GM19240 (cell line): ENCODE results near the gene EGLN2.
"Not testable (repeated sequence)": the region's sequence is repeated elsewhere in the genome, so short reads cannot be mapped to it uniquely, and the experiment has no call there.

Source experiments
- DNase-seq: peaks from one replicate; pipeline ENCODE4 v3.0.0; 2011; ENCODE audit warnings: low spot score; ENCODE audit not compliant: insufficient read length

Gene EGLN2

DNA sequence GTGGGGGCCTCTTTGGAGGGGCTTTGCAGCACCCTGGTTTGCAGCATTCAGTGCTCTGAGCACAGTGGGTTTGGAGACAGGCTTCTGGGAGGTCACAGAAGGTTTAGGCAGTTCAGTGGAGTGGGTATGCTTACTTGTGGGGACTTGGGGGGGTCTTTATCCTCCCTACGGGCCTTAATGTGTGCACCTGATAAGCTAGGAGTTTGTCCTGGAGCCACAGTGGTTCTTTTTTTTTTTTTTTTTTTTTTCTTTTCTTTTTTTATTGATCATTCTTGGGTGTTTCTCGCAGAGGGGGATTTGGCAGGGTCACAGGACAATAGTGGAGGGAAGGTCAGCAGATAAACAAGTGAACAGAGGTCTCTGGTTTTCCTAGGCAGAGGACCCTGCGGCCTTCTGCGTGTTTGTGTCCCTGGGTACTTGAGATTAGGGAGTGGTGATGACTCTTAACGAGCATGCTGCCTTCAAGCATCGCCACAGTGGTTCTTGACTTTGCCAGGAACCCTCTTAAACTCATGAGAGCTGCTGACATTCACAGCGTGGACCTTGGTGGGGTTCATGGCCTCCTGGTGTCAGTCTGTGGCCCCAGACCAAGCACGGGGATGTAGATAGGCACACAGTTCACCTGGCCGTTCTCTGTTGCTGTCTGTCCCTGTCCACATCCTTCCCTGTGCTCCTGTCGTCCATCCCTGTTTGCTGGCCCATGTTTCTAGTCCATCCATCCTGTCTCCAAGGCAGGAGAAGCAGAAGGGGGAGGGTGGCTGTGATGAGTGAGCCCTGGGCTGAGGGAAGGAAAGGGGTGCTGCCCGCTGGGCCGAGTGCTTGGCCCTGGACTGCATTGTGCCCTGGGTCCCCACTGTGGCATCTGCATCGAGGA lies 2.7 kb downstream of the EGLN2 start:
- no peak for DNase-seq

DNA sequence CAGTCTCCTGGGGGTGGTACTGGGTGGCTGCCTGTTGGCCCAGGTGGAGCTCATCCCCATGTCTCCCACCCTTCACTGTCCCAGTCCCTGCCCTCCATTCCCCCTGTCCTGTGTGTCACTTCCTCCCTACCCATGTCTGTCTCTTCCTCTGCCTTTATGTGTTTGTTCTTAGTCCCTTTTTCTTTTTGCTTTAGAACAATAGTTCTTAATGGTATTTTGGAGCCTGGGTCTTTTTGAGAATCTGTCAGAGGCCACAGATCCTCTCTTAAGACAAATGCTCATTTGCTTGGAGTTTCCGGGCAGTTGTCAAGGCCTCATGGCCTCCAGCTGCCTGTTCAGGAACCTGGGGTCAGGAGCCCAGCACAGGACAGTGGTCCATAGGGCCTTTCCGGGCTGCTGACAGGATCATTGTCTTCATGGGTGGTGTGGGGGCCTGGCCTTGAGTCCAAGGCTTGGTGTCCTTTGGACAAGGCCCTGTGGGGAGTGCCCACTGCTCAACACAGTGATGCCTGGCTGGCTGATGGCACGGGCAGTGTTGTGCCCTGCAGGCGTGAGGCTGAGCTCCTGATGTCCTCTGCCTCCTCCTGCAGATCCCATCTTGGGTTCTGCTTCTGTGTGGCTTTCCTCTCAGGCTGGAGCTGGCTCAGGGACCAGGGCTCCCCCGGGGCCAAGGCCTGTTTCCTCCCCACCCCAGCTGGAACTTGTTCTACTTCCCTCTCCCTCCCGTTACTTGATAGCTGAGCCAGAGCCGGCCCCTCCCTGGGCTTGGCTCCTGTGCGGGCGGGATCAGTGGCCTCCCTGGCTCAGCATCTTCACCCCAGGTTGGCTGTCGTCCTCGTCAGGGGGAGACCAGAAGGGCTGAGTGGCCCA lies 3.5 kb downstream of the EGLN2 start:
- no peak for DNase-seq

DNA sequence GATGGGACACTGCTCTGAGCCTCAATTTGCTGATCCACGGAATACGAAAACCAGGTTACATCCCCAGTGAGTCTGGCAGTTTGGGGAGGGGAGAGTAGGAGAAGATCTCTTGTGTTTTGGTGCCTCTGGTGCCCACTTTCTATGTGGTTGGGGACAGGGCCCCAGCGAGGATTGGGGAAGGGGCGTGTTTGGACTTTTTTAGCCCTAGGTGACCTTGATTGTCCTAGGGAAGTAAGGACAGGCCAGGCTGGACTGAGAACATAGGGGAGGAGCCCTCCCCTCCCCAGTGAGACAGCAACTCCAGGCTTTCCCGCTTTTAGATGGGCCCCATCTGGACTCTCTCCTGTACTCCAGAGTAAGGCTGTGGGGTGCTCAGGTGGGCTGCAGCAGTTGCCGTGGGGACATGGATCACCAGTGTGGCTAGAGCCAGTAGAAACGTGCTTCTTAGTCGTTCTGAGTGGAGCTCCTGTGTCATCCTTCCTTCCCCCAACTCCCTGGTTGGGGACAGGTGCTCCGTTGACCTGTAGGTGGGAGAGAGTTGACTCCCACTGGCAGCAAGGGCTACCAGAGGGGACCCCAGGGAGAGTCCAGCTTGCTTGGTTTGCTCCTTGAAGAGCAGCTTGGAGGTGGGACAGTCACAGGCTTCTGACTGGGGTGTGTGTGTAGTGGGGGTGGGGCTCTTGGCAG lies 4.3 kb downstream of the EGLN2 start:
- no peak for DNase-seq

DNA sequence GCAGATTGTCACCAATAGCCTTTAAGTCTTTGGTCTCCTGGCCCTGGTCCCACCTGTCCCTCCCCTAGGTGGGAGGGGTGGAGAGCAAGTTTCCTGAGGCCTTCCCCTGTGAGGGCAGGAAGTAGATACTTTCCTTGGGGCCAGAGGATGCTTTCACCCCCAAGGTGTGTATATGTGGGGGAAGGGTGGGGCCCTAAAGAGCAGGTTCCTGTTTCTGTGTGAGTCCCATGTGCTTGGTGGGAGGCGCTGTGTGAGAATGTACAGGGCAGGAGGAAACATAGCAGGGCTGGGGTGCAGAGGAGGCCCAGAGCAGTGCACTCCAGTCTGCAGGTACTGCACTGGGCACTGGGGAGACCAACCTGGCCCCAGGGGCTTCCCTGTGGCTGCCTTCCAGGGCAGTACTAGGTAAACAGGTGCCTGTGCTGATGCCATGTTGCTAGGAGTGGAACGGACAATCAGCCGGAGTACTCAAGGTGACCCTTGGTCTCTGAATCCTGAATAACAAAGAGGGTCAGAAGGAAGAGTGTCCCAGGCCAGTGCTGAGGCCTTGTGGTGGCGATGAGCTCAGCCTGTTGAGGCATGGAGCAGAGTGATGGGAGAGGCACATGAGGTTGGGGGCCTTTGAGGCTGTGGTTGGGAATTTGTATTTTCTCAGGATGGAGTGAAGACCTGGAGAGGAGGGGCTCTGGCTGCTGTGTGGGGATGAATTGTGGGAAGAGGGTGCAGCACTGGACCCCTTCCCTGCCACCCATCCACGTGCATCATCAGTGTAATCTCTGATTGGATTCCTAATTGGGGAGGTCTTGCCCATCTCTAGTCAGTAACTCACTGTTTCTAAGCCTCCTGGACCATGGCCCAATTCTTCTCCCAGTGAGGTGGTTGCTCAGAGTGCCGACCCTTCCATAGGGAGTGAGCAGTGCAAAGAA lies 5.1 kb downstream of the EGLN2 start:
- DNase-seq = peak; percentile 33

DNA sequence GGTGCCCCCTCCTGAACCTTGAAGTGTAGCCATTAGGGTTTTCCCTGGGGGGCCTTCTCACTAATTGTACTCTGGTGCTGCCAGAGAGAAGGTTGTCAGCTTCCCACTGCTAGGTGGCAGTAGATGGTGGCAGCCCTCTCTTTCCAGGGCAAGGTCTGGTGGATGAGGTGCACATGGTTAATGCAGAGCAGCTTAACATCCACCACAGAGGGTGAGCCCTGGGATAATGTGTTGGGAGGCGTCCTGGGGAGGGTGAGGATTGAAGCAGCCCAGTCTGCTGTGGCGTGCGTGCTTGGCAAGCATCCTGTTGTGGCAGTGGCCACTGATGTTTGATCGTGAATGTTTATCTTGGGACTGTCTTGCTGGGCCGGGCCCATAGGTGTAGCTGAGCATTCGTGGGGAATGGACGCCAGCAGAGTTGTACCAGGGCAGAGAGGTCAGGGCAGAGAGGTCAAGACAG lies 5.8 kb downstream of the EGLN2 start:
- no peak for DNase-seq

DNA sequence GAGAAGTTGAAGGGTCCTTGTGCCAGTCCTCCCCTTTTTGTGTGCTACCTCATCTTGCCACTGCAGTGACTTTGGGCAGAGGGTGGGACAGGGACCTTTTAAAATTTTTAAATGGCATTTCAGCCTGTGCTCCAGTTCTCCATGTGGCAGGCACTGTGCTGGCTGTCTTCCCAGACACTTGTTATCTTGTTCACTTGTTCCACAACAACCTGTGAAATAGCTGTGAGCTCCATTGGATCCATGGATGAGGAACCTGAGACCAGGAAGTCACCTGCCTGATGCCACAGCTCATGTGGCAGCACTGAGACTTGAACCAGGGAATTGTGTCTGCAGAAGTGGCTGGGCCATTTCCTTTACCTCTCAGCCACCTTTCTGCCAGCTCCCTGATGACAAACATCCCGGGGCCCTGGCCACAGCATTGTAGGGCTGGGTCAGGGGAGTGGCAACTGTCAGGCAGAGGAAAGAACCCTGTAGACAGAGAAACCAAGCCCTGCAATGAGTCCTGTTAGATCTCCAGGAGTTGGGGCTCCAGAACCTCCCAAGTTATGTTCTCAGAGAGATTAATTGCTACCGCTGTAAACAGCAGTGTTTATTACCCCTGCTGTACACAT lies 6.4 kb downstream of the EGLN2 start:
- no peak for DNase-seq

DNA sequence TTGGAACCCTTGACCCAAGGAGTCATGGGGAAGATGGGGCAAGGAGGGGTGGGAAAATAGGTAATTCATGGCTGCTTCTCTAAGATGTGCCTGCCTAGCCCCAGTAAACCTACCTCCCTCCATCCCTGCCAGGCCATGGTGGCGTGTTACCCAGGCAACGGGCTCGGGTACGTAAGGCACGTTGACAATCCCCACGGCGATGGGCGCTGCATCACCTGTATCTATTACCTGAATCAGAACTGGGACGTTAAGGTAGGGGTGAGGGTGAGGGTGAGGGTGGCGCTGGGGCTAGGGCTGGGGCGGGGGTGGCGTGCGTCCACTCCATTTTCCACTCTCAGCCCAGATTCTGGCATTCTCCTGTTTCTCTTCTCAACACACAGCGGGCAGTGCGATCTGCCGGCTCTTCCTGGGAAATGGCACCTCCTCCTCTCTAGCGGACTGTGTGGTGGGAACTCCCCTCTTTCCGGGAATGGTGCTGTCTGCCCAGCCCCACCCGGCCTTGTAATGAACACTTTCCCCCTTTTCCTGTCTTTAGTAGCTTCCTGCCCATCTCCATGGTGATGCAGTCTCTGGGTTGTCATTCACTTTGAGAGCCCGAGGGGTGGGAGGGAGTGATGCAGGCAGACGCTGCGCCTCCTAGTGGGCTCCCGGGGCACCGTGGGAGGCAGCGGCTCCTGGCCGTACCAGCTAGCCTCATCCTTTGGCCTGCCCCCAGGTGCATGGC lies 7.6 kb downstream of the EGLN2 start:
- DNase-seq = peak; percentile 70

DNA sequence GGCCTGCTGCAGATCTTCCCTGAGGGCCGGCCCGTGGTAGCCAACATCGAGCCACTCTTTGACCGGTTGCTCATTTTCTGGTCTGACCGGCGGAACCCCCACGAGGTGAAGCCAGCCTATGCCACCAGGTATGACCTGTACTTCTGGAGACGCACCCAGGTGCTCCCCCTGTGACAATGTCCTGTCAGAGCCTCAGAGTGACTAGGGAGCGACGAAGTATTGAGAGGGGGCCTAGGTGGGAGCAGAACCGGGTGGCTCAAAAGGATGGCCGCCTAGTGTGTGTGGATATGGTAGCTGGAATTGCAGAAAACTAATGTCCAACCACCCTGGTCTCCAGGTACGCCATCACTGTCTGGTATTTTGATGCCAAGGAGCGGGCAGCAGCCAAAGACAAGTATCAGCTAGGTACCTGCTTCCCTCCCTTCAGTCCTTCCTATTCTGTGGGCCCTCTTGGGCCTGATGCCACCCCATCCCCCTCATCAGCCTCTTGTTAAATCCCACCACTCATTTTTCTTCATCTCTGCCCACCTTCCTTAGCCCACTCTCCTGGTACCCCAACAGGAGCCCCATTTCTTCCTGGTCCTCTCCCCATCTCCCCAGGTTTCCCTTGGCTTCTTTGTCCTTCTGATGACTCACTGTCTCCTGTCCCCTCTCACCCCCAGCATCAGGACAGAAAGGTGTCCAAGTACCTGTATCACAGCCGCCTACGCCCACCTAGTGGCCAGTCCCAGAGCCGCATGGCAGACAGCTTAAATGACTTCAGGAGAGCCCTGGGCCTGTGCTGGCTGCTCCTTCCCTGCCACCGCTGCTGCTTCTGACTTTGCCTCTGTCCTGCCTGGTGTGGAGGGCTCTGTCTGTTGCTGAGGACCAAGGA lies 8.4 kb downstream of the EGLN2 start:
- no peak for DNase-seq

DNA sequence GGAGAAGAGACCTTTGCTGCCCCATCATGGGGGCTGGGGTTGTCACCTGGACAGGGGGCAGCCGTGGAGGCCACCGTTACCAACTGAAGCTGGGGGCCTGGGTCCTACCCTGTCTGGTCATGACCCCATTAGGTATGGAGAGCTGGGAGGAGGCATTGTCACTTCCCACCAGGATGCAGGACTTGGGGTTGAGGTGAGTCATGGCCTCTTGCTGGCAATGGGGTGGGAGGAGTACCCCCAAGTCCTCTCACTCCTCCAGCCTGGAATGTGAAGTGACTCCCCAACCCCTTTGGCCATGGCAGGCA lies 9.0 kb downstream of the EGLN2 start:
- DNase-seq = no peak

DNA sequence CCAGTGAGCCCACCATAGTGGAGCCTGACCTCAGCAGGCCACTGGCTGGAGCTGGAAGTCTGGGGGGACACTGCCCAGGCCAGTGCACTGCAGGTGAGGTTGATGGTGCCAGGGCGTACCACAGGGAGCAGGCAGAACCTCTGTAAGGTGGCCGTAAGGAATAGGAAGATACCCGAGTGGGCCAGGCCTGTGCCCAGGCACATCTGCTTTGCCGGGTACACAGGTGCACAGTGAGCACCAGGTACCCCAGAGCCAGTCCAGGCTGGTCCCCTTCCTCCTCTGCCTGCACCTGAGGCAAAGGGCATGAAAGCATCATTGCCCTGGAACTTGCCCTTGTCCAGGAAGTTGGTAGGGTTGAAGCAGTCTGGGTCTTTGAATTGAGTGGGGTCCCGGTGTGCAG lies 9.5 kb downstream of the EGLN2 start:
- no peak for DNase-seq

DNA sequence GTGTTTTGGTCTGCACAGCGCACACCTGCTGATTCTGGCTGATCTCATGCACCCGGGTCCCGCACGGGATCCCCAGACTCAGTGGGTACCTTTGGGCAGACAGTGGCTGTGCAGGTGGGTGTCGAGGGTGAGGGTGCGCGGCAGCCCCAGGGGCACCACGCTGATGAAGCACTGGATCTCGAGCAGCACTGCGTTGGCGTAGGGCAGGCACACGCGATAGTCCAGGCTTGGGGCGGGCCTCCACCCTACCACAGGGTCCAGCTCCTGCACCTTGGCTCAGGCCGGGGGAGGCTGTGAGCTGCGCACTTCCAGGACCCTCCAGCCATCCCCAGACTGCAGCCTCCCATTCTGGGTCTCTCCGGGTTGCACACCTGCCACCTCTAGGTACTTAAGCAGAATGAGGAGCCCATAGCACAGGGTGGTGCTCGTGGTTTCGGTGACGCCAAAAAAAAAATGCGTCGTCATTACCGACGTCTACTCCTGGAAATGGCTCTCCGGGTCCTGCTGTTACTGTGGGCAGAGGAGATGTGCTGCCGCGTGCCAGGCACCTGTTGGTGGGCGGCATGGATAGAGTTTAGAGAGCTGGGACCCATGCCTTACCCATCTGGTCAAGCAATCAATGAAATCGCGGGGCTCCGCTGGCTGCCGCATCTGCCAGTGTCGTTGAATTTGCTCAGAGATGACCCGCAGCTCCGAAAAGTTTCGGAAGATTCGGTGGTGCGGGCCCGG lies 10.5 kb downstream of the EGLN2 start:
- no peak for DNase-seq

DNA sequence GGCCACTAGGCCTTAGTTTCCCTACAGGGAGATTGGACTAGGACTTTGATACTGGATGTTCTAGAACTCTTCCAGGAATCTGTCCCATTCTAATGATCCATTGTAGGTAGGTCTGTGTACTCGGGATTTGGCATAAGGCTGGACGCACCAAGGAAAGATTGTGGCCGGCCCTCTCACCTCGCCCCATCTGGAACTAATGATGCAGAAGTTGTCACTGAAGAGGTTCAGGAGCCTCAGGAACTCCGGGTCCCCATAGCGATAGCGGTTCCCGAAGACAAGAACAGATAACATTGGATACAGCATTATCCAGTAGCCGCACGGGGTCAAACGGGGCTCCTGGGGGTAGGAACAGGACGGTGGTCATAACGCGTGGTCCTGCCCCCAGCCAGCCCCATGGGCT lies 11.2 kb downstream of the EGLN2 start:
- DNase-seq = no peak

DNA sequence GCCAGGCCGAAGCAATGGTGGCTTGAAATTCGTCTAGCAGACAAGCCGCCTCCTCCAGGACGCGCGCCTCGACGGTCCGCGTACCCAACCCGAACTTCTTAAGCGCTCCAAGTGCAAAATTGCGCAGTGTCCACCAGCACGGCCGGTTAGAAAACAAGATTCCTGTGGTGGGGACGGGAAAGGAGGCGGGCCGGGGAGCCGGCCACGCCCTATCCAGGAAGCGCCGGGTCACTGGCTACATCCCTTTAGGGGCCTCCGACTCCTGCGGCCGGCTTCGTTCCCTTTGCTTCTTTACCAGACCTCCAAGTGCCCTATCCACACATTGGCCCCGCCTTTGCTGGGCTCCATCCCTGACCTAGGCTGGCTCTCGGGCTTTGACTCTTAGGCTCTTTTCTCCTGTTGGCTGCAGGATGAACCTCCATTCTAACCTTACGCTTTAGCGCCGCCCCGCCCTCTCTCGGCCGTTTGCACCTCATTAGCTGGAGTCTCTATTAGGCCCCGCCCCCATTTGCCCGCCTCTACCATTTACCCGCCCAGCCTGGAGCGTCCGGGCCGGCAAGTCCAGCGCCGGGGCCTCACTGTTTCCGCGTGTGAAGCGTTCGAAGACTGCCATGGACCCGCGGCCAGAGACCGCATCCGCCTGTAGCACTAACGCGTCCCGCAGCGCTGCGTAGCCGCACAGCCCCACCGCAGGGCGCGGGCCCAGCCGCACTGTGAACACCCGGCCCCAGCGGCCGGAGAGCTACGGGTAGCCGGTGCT lies 11.8 kb downstream of the EGLN2 start:
- not testable (repeated sequence) for DNase-seq

DNA sequence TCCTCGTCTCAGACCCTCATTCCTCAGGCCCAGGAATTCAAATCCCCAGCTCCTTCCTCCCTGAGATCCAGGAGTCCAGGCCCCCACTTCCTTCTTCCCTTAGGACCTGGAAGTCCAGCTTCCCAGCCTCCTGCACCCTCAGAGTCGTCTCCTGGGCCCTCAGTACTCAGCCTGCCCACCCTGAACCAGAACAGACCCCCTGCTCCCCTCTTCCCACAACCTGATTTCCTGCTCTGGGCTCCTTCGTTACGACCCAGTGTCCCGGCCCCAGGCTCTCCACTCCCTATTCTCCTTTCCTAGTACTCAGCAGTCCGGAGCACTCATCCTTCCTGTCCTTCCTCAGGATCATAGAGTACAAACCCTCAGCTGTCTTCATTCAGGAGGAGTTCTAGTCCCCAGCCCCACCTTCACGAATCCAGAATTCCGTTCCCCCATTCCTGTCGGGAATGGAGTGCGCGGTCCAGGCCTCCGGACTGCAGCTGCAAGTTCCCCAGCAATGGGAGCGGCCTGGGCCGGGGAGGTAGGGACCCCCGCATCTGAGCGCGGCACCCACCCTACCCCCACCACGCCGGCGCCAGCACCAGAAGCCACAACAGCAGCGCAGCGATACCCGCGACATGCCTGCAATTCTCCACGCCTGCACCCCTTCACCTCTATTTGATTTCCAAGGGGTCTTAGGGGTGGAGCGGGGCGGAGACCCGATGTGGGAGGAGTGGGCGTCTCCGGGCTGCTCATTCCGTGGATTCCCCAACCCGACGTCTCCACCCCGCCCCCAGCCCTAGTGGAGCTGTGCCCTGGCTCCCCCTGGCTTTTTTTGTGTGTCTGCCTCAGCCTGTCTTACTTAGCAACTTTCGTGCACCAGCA lies 12.7 kb downstream of the EGLN2 start:
- no peak for DNase-seq

DNA sequence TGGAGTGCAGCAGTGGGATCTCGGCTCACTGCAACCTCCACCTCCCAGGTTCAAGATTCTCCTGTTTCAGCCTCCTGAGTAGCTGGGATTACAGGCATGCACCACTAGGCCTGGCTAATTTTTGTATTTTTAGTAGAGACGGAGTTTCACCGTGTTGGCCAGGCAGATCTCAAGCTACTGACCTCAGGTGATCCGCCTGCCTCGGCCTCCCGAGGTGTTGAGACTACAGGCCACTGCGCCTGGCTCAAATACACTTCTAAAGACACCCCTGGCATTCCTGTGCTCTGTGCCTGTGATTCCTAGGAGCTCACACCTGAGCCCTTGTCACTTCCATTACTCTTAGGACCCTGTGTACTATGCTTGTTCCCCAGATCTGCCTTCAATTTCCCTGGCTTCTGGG lies 13.6 kb downstream of the EGLN2 start:
- DNase-seq = not testable (repeated sequence)

DNA sequence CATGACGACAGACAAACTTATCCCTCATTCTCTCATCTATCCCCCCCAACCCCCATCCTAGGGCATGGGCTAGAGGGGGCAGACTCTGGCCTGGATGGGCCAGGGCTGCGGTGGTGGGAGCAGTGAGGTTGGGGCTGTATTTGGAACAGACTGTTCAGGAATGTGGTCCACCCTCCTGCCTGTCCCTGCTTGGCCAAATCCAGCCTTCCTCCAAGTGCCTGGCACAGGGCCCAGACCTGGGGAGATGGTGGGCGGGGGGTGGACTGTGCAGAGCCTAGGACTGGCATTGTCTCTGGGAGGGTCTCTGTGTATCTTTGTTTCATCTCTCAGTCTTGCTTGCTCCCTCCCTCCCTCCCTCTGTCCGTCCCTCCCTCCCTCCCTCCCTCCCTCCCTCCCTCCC lies 14.2 kb downstream of the EGLN2 start:
- DNase-seq = no peak
